GM18505 (cell line): ENCODE results near the gene USP9Y.

ENCODE experiments used
- ATAC-seq: cut with Tn5 transposase; IDR thresholded peaks from one replicate; pipeline ENCODE4 v1.9.1; 2021; ENCODE audit not compliant: unreplicated experiment
- POLR2A ChIP-seq: IDR thresholded peaks from 4 replicates; pipeline ENCODE4 v1.6.1; 2011; ENCODE audit warnings: borderline replicate concordance; ENCODE audit not compliant: insufficient read depth, insufficient read length; ENCODE audit errors: extremely low read depth

Gene USP9Y

GRCh38 chrY:12833284-12833683 is 132.3 kb downstream of the USP9Y start:
- ATAC-seq, result no peak
- TF ChIP-seq POLR2A, result no peak

GRCh38 chrY:12837550-12837949 is 136.5 kb downstream of the USP9Y start:
- TF ChIP-seq POLR2A, result no peak
- ATAC-seq, result no peak

- ATAC-seq, result no peak
- no peak for TF ChIP-seq POLR2A
Observed at GRCh38 chrY:12841368-12841767, 140.3 kb downstream of the USP9Y start.

GRCh38 chrY:12846793-12847192 is 145.8 kb downstream of the USP9Y start:
- ATAC-seq, result no peak

GRCh38 chrY:12855791-12856275 is 154.8 kb downstream of the USP9Y start:
- no peak for TF ChIP-seq POLR2A
- no peak for ATAC-seq

More at GRCh38 chrY:12846793-12847192, 145.8 kb downstream of the USP9Y start:
- TF ChIP-seq POLR2A, result no peak

GRCh38 chrY:12867960-12868359 is 166.9 kb downstream of the USP9Y start:
- ATAC-seq, result no peak
- no peak for TF ChIP-seq POLR2A

GRCh38 chrY:12896973-12897372 is 195.9 kb downstream of the USP9Y start:
- TF ChIP-seq POLR2A, result no peak
- ATAC-seq, result no peak

- TF ChIP-seq POLR2A, result no peak
Observed at GRCh38 chrY:12898604-12899003, 197.6 kb downstream of the USP9Y start.

GRCh38 chrY:12904618-12905516 is 203.8 kb downstream of the USP9Y start, which contains the start of gene DDX3Y:
TSS of gene DDX3Y (plus strand) at chrY:12904868. CDS start at chrY:12904937, 69 bp downstream.
- no peak for ATAC-seq
- TF ChIP-seq POLR2A, result no peak

More at GRCh38 chrY:12898604-12899003, 197.6 kb downstream of the USP9Y start:
- no peak for ATAC-seq

- TF ChIP-seq POLR2A, result no peak
- ATAC-seq, result no peak
Observed at GRCh38 chrY:12905517-12905872, 204.5 kb downstream of the USP9Y start.

GRCh38 chrY:12905895-12906294 is 204.9 kb downstream of the USP9Y start:
- TF ChIP-seq POLR2A, result no peak
- ATAC-seq, result no peak
